ENCODE results near the gene SGCA. TPM values are rescaled to one million over a fixed set of nuclear protein-coding genes. Genes with fewer than 3 reads are reported as not detected.

SGCA gene
- polyA plus RNA-seq, 1 donor from 2014 or later: 0.43 TPM

- Histone ChIP-seq H3F3A (ENCODE audit: insufficient read depth, low read length, poor library complexity, severe bottlenecking) (no peaks in the 10 kb centered on the region), H3K27me3 (ENCODE audit: insufficient read depth, low read depth, low read length) (peaks cover 31% of the 10 kb centered on the region), H3K9me3 (ENCODE audit: low read length) (no peaks in the 10 kb centered on the region)
Measured at GRCh38 chr17:50205111-50205962, 39.5 kb downstream of the SGCA start.

GRCh38 chr17:50205963-50206505 lies 40.2 kb downstream of the SGCA start:
- Histone ChIP-seq H3F3A (ENCODE audit: insufficient read depth, low read length, poor library complexity, severe bottlenecking) (no peaks in the 10 kb centered on the region), H3K27me3 (ENCODE audit: insufficient read depth, low read depth, low read length) (peaks cover 24% of the 10 kb centered on the region), H3K27ac (ENCODE audit: low read length) (no peak overlapping the region), H3K36me3 (ENCODE audit: insufficient read depth, low read length) (no peaks in the 10 kb centered on the region), H3K9me2 (ENCODE audit: insufficient read depth, low read length) (no peaks in the 10 kb centered on the region), H4K20me1 (ENCODE audit: insufficient read depth) (no peaks in the 10 kb centered on the region), H3K9me3 (ENCODE audit: low read length) (no peaks in the 10 kb centered on the region), H2AFZ (ENCODE audit: low read depth, low read length) (no peak overlapping the region), H3K4me2 (ENCODE audit: low read length) (no peak overlapping the region), H3K4me3 (ENCODE audit: low read length) (no peak overlapping the region), H3K79me2 (replicated peaks; ENCODE audit: insufficient read depth, low read length) (no peaks in the 10 kb centered on the region), H3K9ac (ENCODE audit: low read length) (no peak overlapping the region)
- TF ChIP-seq EP300 (conservative IDR thresholded peaks at IDR 0.05; ENCODE audit: poor library complexity, severe bottlenecking): no peak
- no peak for TF ChIP-seq RAD21 (conservative IDR thresholded peaks at IDR 0.05)
- TF ChIP-seq EZH2 (IDR thresholded peaks at IDR 0.05; ENCODE audit: borderline replicate concordance, insufficient read depth, low read length, poor library complexity, severe bottlenecking): no peak
- TF ChIP-seq TAF1 (IDR thresholded peaks at IDR 0.05; ENCODE audit: low read depth): no peak
- TF ChIP-seq POLR2AphosphoS5 (IDR thresholded peaks at IDR 0.05): no peak
- no peak for TF ChIP-seq MXI1 (conservative IDR thresholded peaks at IDR 0.05; ENCODE audit: poor library complexity, severe bottlenecking)
- TF ChIP-seq, protein P1, sequence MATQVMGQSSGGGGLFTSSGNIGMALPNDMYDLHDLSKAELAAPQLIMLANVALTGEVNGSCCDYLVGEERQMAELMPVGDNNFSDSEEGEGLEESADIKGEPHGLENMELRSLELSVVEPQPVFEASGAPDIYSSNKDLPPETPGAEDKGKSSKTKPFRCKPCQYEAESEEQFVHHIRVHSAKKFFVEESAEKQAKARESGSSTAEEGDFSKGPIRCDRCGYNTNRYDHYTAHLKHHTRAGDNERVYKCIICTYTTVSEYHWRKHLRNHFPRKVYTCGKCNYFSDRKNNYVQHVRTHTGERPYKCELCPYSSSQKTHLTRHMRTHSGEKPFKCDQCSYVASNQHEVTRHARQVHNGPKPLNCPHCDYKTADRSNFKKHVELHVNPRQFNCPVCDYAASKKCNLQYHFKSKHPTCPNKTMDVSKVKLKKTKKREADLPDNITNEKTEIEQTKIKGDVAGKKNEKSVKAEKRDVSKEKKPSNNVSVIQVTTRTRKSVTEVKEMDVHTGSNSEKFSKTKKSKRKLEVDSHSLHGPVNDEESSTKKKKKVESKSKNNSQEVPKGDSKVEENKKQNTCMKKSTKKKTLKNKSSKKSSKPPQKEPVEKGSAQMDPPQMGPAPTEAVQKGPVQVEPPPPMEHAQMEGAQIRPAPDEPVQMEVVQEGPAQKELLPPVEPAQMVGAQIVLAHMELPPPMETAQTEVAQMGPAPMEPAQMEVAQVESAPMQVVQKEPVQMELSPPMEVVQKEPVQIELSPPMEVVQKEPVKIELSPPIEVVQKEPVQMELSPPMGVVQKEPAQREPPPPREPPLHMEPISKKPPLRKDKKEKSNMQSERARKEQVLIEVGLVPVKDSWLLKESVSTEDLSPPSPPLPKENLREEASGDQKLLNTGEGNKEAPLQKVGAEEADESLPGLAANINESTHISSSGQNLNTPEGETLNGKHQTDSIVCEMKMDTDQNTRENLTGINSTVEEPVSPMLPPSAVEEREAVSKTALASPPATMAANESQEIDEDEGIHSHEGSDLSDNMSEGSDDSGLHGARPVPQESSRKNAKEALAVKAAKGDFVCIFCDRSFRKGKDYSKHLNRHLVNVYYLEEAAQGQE (IDR thresholded peaks at IDR 0.05; ENCODE audit: borderline replicate concordance): no peak

More at GRCh38 chr17:50205111-50205962, 39.5 kb downstream of the SGCA start:
- H3K4me3 ChIP-seq (ENCODE audit: low read length): no peak overlapping the region
- no peaks in the 10 kb centered on the region for H3K36me3 ChIP-seq (ENCODE audit: insufficient read depth, low read length)
- no peaks in the 10 kb centered on the region for H4K20me1 ChIP-seq (ENCODE audit: insufficient read depth)
- H3K79me2 ChIP-seq (replicated peaks; ENCODE audit: insufficient read depth, low read length): no peaks in the 10 kb centered on the region
- TF ChIP-seq POLR2AphosphoS5 (IDR thresholded peaks at IDR 0.05) (no peak), RAD21 (conservative IDR thresholded peaks at IDR 0.05) (no peak), MXI1 (conservative IDR thresholded peaks at IDR 0.05; ENCODE audit: poor library complexity, severe bottlenecking) (no peak)
- TF ChIP-seq, protein P1 (IDR thresholded peaks at IDR 0.05; ENCODE audit: borderline replicate concordance): no peak
- TF ChIP-seq, protein P2, sequence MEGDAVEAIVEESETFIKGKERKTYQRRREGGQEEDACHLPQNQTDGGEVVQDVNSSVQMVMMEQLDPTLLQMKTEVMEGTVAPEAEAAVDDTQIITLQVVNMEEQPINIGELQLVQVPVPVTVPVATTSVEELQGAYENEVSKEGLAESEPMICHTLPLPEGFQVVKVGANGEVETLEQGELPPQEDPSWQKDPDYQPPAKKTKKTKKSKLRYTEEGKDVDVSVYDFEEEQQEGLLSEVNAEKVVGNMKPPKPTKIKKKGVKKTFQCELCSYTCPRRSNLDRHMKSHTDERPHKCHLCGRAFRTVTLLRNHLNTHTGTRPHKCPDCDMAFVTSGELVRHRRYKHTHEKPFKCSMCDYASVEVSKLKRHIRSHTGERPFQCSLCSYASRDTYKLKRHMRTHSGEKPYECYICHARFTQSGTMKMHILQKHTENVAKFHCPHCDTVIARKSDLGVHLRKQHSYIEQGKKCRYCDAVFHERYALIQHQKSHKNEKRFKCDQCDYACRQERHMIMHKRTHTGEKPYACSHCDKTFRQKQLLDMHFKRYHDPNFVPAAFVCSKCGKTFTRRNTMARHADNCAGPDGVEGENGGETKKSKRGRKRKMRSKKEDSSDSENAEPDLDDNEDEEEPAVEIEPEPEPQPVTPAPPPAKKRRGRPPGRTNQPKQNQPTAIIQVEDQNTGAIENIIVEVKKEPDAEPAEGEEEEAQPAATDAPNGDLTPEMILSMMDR (IDR thresholded peaks at IDR 0.05; ENCODE audit: poor library complexity, severe bottlenecking): no peak
- H2AFZ ChIP-seq (ENCODE audit: low read depth, low read length): no peak overlapping the region
- no peak overlapping the region for H3K9ac ChIP-seq (ENCODE audit: low read length)
- H3K27ac ChIP-seq (ENCODE audit: low read length): no peak overlapping the region
- H3K9me2 ChIP-seq (ENCODE audit: insufficient read depth, low read length): no peaks in the 10 kb centered on the region
- H3K4me2 ChIP-seq (ENCODE audit: low read length): no peak overlapping the region
